GM12872 (cell line): ENCODE data around the gene SREBF1.

ENCODE experiments used
- TF ChIP-seq, protein P1 (sequence below): IDR thresholded peaks from 3 replicates; pipeline ENCODE4 v1.5.1; 2011; ENCODE audit warnings: low read depth, mild to moderate bottlenecking, low read length, moderate library complexity; ENCODE audit not compliant: insufficient read depth

The SREBF1 gene

DNA sequence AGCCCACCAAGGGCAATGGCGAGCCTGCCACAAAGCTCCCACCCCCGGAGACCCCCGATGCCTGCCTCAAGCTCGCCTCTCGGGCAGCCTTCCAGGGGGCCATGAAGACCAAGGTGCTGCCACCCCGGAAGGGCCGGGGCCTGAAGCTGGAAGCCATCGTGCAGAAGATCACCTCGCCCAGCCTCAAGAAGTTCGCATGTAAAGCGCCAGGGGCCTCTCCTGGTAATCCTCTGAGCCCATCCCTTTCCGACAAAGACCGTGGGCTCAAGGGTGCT is 40.1 kb downstream of the SREBF1 start:
- TF ChIP-seq, protein P1, sequence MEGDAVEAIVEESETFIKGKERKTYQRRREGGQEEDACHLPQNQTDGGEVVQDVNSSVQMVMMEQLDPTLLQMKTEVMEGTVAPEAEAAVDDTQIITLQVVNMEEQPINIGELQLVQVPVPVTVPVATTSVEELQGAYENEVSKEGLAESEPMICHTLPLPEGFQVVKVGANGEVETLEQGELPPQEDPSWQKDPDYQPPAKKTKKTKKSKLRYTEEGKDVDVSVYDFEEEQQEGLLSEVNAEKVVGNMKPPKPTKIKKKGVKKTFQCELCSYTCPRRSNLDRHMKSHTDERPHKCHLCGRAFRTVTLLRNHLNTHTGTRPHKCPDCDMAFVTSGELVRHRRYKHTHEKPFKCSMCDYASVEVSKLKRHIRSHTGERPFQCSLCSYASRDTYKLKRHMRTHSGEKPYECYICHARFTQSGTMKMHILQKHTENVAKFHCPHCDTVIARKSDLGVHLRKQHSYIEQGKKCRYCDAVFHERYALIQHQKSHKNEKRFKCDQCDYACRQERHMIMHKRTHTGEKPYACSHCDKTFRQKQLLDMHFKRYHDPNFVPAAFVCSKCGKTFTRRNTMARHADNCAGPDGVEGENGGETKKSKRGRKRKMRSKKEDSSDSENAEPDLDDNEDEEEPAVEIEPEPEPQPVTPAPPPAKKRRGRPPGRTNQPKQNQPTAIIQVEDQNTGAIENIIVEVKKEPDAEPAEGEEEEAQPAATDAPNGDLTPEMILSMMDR = no peak

DNA sequence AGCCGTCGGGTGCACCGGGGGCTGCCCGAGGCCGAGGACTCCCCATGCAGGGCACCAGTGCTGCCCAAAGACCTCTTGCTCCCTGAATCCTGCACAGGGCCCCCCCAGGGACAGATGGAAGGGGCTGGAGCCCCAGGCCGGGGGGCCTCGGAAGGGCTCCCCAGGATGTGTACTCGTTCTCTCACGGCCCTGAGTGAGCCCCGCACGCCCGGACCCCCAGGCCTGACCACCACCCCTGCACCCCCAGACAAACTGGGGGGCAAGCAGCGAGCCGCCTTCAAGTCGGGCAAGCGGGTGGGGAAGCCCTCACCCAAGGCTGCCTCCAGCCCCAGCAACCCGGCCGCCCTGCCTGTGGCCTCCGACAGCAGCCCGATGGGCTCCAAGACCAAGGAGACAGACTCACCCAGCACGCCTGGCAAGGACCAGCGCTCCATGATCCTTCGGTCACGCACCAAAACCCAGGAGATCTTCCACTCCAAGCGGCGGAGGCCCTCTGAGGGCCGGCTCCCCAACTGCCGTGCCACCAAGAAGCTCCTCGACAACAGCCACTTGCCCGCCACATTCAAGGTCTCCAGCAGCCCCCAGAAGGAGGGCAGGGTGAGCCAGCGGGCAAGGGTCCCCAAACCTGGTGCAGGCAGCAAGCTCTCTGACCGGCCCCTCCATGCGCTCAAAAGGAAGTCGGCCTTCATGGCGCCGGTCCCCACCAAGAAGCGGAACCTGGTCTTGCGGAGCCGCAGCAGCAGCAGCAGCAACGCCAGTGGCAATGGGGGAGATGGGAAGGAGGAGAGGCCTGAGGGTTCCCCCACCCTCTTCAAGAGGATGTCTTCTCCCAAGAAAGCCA is 40.6 kb downstream of the SREBF1 start:
- TF ChIP-seq, protein P1 = no peak

DNA sequence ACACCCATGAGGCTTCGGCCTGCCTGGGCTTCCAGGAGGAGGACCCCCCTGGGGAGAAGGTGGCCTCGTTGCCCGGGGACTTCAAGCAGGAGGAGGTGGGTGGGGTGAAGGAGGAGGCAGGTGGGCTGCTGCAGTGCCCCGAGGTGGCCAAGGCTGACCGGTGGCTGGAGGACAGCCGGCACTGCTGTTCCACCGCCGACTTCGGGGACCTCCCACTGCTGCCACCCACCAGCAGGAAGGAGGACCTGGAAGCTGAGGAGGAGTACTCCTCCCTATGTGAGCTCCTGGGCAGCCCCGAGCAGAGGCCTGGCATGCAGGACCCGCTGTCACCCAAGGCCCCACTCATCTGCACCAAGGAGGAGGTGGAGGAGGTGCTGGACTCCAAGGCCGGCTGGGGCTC is 41.5 kb downstream of the SREBF1 start:
- TF ChIP-seq, protein P1 = no peak

DNA sequence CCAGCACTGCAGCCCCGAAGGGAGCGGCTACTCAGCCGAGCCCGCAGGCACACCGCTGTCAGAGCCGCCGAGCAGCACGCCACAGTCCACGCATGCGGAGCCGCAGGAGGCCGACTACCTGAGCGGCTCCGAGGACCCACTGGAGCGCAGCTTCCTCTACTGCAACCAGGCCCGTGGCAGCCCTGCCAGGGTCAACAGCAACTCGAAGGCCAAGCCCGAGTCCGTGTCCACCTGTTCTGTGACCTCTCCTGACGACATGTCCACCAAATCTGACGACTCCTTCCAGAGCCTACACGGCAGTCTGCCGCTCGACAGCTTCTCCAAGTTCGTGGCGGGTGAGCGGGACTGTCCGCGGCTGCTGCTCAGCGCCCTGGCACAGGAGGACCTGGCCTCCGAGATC is 42.4 kb downstream of the SREBF1 start:
- TF ChIP-seq, protein P1 = no peak

- TF ChIP-seq, protein P1 = no peak
Measured at GRCh38 chr17:17793378-17794214, 43.2 kb downstream of the SREBF1 start.

- TF ChIP-seq, protein P1 = no peak
Measured at GRCh38 chr17:17792551-17793377, 44.0 kb downstream of the SREBF1 start.

DNA sequence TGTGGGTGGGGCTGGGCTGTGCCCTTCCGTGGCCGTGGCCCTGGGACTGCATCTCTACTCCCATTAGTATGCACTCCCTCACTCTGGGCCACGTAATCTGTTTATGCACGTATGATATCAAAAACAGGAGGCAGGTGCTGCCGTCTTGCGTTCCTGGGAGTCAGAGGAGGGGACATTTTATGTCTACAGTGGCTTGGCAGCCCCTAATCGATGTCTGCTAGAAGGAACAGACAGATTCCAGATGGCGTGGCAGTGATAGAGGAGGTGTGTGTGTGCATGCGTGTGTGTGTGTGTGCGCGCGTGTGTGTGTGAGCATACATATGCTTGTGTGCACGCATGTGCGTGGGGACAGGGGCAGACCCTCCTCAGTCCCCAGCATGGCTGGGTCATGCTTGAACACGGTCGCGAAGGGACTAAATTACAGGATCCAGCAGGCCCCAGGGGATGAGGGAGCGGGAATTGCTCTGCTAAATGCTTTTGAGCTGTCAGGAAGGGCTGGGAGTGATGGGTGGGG is 44.7 kb downstream of the SREBF1 start:
- TF ChIP-seq, protein P1 = no peak
